K562 (cell line): ENCODE measurements around the gene APCDD1L. TPM values are rescaled to one million over a fixed set of nuclear protein-coding genes. Genes with fewer than 3 reads are reported as not detected.

Source experiments
- ATAC-seq: fragments of 200-7000 bp; cut with Tn5 transposase; 3 replicates; pipeline ENCODE4 v1.9.1; 2020; ENCODE audit warnings: moderate library complexity
- BruUV-seq: library from RNA; stranded (reverse); fragments of 400-500 nt; replicated peaks from 2 replicates; lab custom pipeline; 2021; lab: Mats Ljungman, UMichigan
- CTCF ChIA-PET: fragments of 300-600 bp; formaldehyde crosslinking; extraction: SDS; loops from one replicate; lab custom pipeline; 2021; ENCODE audit warnings: low intra/inter-chr PET ratio; lab: Yijun Ruan, JAX
- POLR2A ChIA-PET: fragments of 300-600, 350-650 bp; sonication (Branson Sonifier 250); formaldehyde crosslinking; extraction: SDS; loops from one replicate; lab custom pipeline; 2021; ENCODE audit warnings: antibody characterized with exemption, inconsistent platforms; lab: Yijun Ruan, JAX
- DNase-seq, 4 experiments: peaks; one replicate each; pipeline versions ENCODE4 v3.0.0 to v3.0.0-alpha.2; 2011 to 2018; ENCODE audit warnings: low spot score in 3 of 4, mixed read lengths in 3 of 4; ENCODE audit errors: extremely low read depth in 1 of 4
- FAIRE-seq: peaks from 2 replicates; lab custom pipeline; 2011; peaks lifted over from hg19 to GRCh38; lab: Jason Lieb, UNC
- H2AFZ ChIP-seq: 2 replicates; pipeline ENCODE4 v1.6.0; 2011; ENCODE audit warnings: low read depth, low read length, control low read depth, inconsistent platforms
- H3K27ac ChIP-seq: fragments of 200-600 bp; 3 replicates; pipeline ENCODE4 v1.8.0; 2011; ENCODE audit warnings: low read depth, mild to moderate bottlenecking, control low read depth, inconsistent platforms, low read length, moderate library complexity, mixed read lengths; ENCODE audit errors: extremely low read depth
- H3K27me3 ChIP-seq, 2 experiments: fragments of 300-600 bp in 1 of 2; 2 replicates in 1 of 2; 3 replicates in 1 of 2; pipeline versions ENCODE4 v1.6.0 to v1.8.0; 2011; ENCODE audit warnings: inconsistent platforms in 2 of 2, low read length in 2 of 2, mild to moderate bottlenecking in 1 of 2, mixed read lengths in 1 of 2, moderate library complexity in 1 of 2; ENCODE audit not compliant: control insufficient read depth in 2 of 2, insufficient read depth in 2 of 2
- H3K36me3 ChIP-seq: fragments of 300-600 bp; 3 replicates; pipeline ENCODE4 v1.8.0; 2011; ENCODE audit warnings: mild to moderate bottlenecking, low read length, inconsistent platforms; ENCODE audit not compliant: control insufficient read depth, insufficient read depth
- H3K4me1 ChIP-seq, 2 experiments: fragments of 200-600 bp in 1 of 2; replicated peaks in 1 of 2; 2 replicates in 1 of 2; 3 replicates in 1 of 2; pipeline versions ENCODE4 v1.5.1 to v1.8.0; 2011; ENCODE audit warnings: inconsistent platforms in 2 of 2, low read length in 2 of 2, mild to moderate bottlenecking in 1 of 2, mixed read lengths in 1 of 2, moderate library complexity in 1 of 2; ENCODE audit not compliant: control insufficient read depth in 2 of 2, insufficient read depth in 2 of 2
- H3K4me2 ChIP-seq: 2 replicates; pipeline ENCODE4 v1.6.1; 2011; ENCODE audit warnings: low read length, control low read depth, inconsistent platforms, mixed read lengths; ENCODE audit not compliant: insufficient read depth
- H3K4me3 ChIP-seq: fragments of 200-600 bp; sonication (generic), shearing (Covaris generic); 2 replicates; pipeline ENCODE4 v1.5.1; 2016; ENCODE audit warnings: control low read depth, inconsistent platforms
- H3K79me2 ChIP-seq: fragments of 200-600 bp; 3 replicates; pipeline ENCODE4 v1.8.0; 2011; ENCODE audit warnings: low read length, inconsistent platforms; ENCODE audit not compliant: control insufficient read depth, insufficient read depth
- H3K9ac ChIP-seq, 2 experiments: 2 replicates each; pipeline versions ENCODE4 v1.6.0 to v1.6.1; 2011; ENCODE audit warnings: low read depth in 2 of 2, low read length in 2 of 2, control low read depth in 1 of 2, inconsistent platforms in 1 of 2, mild to moderate bottlenecking in 1 of 2, mixed read lengths in 1 of 2; ENCODE audit not compliant: insufficient read depth in 1 of 2
- H3K9me1 ChIP-seq: one replicate; pipeline ENCODE4 v1.6.0; 2011; ENCODE audit warnings: inconsistent platforms, mild to moderate bottlenecking, low read length, moderate library complexity; ENCODE audit not compliant: control insufficient read depth, insufficient read depth
- H3K9me3 ChIP-seq: replicated peaks from 2 replicates; pipeline ENCODE4 v1.5.1; 2011; ENCODE audit warnings: low read depth, low read length, inconsistent platforms; ENCODE audit not compliant: control insufficient read depth, insufficient read depth
- H4K20me1 ChIP-seq: replicated peaks from 2 replicates; pipeline ENCODE4 v1.6.1; 2011; ENCODE audit warnings: low read length, inconsistent platforms, mixed read lengths; ENCODE audit not compliant: control insufficient read depth, insufficient read depth
- BCOR ChIP-seq: fragments of 450-650 bp; IDR thresholded peaks from 2 replicates; pipeline ENCODE4 v1.6.1; 2016
- E2F3 ChIP-seq: fragments of 250-450 bp; sonication (Bioruptor Pico); IDR thresholded peaks from 2 replicates; pipeline ENCODE4 v1.4.0; 2020; ENCODE audit warnings: mild to moderate bottlenecking
- HMG20A ChIP-seq: fragments of 450-650 bp; formaldehyde crosslinking; conservative IDR thresholded peaks from 2 replicates; pipeline ENCODE4 v1.4.0; 2020; ENCODE audit warnings: mild to moderate bottlenecking, mixed read lengths
- KLF13 ChIP-seq: fragments of 450-650 bp; IDR thresholded peaks from 2 replicates; pipeline ENCODE4 v1.6.1; 2016; ENCODE audit warnings: missing genetic modification characterization, low read depth, mild to moderate bottlenecking, missing compliant biosample characterization, moderate library complexity, borderline replicate concordance
- MCM3 ChIP-seq: fragments of 450-650 bp; IDR thresholded peaks from 2 replicates; pipeline ENCODE4 v1.6.1; 2016
- NELFE ChIP-seq: IDR thresholded peaks from 2 replicates; pipeline ENCODE4 v1.6.1; 2011; ENCODE audit warnings: mild to moderate bottlenecking; ENCODE audit not compliant: insufficient read depth, insufficient read length
- NFE2L1 ChIP-seq: fragments of 450-650 bp; IDR thresholded peaks from 2 replicates; pipeline ENCODE4 v1.6.1; 2016; ENCODE audit warnings: missing genetic modification characterization, low read depth, mild to moderate bottlenecking, missing compliant biosample characterization, moderate library complexity, borderline replicate concordance
- NFRKB ChIP-seq: fragments of 450-650 bp; IDR thresholded peaks from 2 replicates; pipeline ENCODE4 v1.6.1; 2016; ENCODE audit warnings: low read depth
- NRF1 ChIP-seq, 2 experiments: fragments of 450-650 bp; IDR thresholded peaks in 1 of 2; conservative IDR thresholded peaks in 1 of 2; 2 replicates each; pipeline ENCODE4 v1.6.1; 2014; ENCODE audit warnings: mild to moderate bottlenecking in 2 of 2
- RCOR1 ChIP-seq, 2 experiments: IDR thresholded peaks; 2 replicates each; pipeline ENCODE4 v1.6.1; 2012; ENCODE audit warnings: low read depth in 2 of 2, low read length in 2 of 2, borderline replicate concordance in 1 of 2, improper control_type of control experiment in 1 of 2
- YY1 ChIP-seq, 3 experiments: IDR thresholded peaks; 2 replicates each; pipeline ENCODE4 v1.6.1; 2011; ENCODE audit warnings: low read length in 2 of 3, mild to moderate bottlenecking in 2 of 3, moderate library complexity in 2 of 3, borderline replicate concordance in 1 of 3, control low read depth in 1 of 3, low read depth in 1 of 3; ENCODE audit not compliant: insufficient read depth in 3 of 3, insufficient replicate concordance in 2 of 3, control insufficient read depth in 1 of 3, insufficient read length in 1 of 3; ENCODE audit errors: extremely low read depth in 1 of 3
- ZBTB11 ChIP-seq, 3 experiments: fragments of 200-800 bp in 1 of 3; fragments of 250-450 bp in 1 of 3; fragments of 450-650 bp in 1 of 3; sonication (Bioruptor Pico) in 1 of 3; sonication (Bioruptor generic) in 1 of 3; formaldehyde crosslinking in 1 of 3; IDR thresholded peaks; 2 replicates each; pipeline versions ENCODE4 v1.6.1 to v1.8.0; 2016 to 2022; ENCODE audit warnings: mild to moderate bottlenecking in 2 of 3, missing genetic modification characterization in 2 of 3, missing compliant biosample characterization in 1 of 3, moderate library complexity in 1 of 3
- ZNF124 ChIP-seq: sonication (generic); formaldehyde crosslinking; IDR thresholded peaks from 2 replicates; pipeline ENCODE4 v1.8.1; 2022; ENCODE audit warnings: missing genetic modification reagents
- ZNF431 ChIP-seq: sonication (generic); formaldehyde crosslinking; IDR thresholded peaks from 2 replicates; pipeline ENCODE4 v1.8.0; 2022; ENCODE audit warnings: mild to moderate bottlenecking, missing genetic modification reagents
- ZNF75A ChIP-seq: fragments of 450-650 bp; formaldehyde crosslinking; IDR thresholded peaks from 2 replicates; pipeline ENCODE4 v1.4.0; 2020; ENCODE audit warnings: mild to moderate bottlenecking
- WGBS: fragments of 100-300 bp; shearing (Covaris generic); methylation state at CpG from one replicate; pipeline ENCODE4 v1.1.6; 2016; ENCODE audit warnings: low coverage, mixed read lengths; ENCODE audit not compliant: insufficient coverage; ENCODE audit errors: missing lambda C conversion rate; 5-methylcytosine and 5-hydroxymethylcytosine counted together
- in situ Hi-C: fragments of 300-500 bp; cut with MboI; formaldehyde crosslinking; loops from 4 replicates; pipeline ENCODE4 v1.15.0; 2018; ENCODE audit warnings: inconsistent platforms, mixed read lengths
- intact Hi-C: fragments of 100-400 bp; cut with micrococcal nuclease; formaldehyde crosslinking; loops from 2 replicates; pipeline ENCODE4 v1.14.2; 2022
- polyA plus RNA-seq, 8 experiments: library from polyadenylated mRNA; depleted of rRNA in 4 of 8; stranded (reverse) in 5 of 8; unstranded in 3 of 8; fragments of >200 nt; fragmentation: Nextera tagmentation in 2 of 8; fragmentation: Illumina TruSeq in 1 of 8; extraction: Ambion mirVana in 2 of 8; extraction: Trizol in 1 of 8; gene quantifications; 2 replicates each; pipeline versions ENCODE4 v1.2.1 to v1.2.3, GENCODE V29; 2011 to 2014; ENCODE audit warnings: inconsistent platforms in 1 of 8, missing spikeins in 1 of 8
- total RNA-seq, 7 experiments: library from RNA; depleted of rRNA in 6 of 7; stranded (reverse); fragments of >200 nt in 6 of 7; fragmentation: Illumina TruSeq in 2 of 7; extraction: Trizol in 2 of 7; gene quantifications; 2 replicates each; pipeline versions ENCODE4 v1.2.1 to v1.2.3, GENCODE V29; 2011 to 2021; ENCODE audit warnings: low replicate concordance in 1 of 7
- TF ChIP-seq, protein P1 (sequence below): fragments of 450-650 bp; IDR thresholded peaks from 2 replicates; pipeline ENCODE4 v1.6.1; 2016; ENCODE audit warnings: borderline replicate concordance

APCDD1L gene
- total and polyA plus RNA-seq, 9 of the 15 experiments (the other 6 are each of a cell fraction or from before 2014, with no cell fraction given): not detected

DNA sequence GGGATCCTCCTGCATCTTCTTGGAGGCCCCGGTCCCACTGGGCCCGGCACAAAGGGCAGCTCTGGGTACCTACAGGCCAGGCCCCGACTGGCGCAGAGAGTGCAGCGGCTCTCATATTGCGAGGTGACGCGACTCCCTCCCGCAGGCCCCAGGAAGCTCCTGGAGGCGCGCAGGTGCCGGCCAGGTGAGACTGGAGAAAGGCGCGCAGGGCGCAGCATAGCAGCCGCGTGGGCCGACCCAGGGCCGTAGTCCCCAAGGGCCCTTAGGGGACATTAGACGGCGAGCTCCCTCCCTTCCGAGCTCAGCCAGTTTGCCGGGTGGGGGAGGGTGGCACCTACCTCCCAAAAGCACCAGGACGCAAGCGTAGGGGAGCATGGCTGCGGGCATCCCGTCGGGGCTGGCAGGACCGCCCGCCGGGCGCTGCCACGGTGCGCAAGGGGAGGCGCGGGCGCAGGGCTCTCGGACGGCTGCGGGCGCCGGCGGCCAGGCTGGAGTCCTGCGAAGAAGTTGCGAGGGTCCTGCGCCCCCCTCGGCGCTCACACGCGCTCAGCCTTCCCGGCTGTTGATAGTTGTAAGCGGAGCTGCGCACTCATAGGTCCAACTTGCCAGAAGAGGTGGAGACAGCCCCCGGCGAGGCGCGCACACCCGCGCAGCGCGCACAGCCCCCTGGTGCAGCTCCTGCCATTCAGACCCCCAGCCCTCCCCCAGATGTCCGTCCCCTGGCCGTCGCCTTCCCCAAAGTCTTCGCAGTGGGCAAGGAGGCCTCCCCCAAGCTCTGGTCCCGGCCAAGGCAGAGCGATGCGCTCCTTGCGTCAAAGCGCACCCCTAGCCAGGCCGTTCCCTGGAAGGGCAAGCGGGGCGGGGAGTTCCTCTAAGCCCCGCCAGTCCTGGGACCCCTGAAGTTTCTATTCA, 622 bp downstream of the APCDD1L start:
- H3K9me3 ChIP-seq: no peaks in the 10 kb centered on the region
- intact Hi-C loops (no loop called here), in situ Hi-C loops (no loop called here)
- no peaks in the 10 kb centered on the region for H4K20me1 ChIP-seq
- H3K79me2 ChIP-seq: no peaks in the 10 kb centered on the region
- no peaks in the 10 kb centered on the region for H3K9me1 ChIP-seq
- 22% methylated on average over 51 of the region's 74 CpGs for WGBS
- no peak overlapping the region for H3K4me2 ChIP-seq
- H2AFZ ChIP-seq: no peak overlapping the region
- H3K36me3 ChIP-seq: no peaks in the 10 kb centered on the region
- H3K9ac ChIP-seq: no peak overlapping the region
- ChIA-PET POLR2A (interaction anchor here (0.6 kb wide), 1 partner anchor 158 kb away, joined by 3 read pairs; no protein-coding TSS in a partner anchor), CTCF (no interaction called here)
- DNase-seq: no peak
- no peak overlapping the region for H3K27ac ChIP-seq
- BruUV-seq: no TSS peak
- no peak for ATAC-seq
- H3K4me3 ChIP-seq: no peak overlapping the region
- H3K4me1 ChIP-seq: peaks cover 0 to 15% of the 10 kb centered on the region in 2 experiments; a peak in 2 of 5 replicates
- H3K27me3 ChIP-seq: peaks cover 29 to 77% of the 10 kb centered on the region in 2 experiments; a peak in 4 of 5 replicates
- no peak for FAIRE-seq
- no peak for TF ChIP-seq YY1 (IDR thresholded peaks at IDR 0.05; ENCODE audit: borderline replicate concordance in 1 of 3, control insufficient read depth in 1 of 3, extremely low read depth in 1 of 3, insufficient read depth in 3 of 3, insufficient read length in 1 of 3, insufficient replicate concordance in 2 of 3, low read depth in 1 of 3, low read length in 2 of 3)
- TF ChIP-seq RCOR1 (IDR thresholded peaks at IDR 0.05; ENCODE audit: borderline replicate concordance in 1 of 2, low read depth in 2 of 2, low read length in 2 of 2): no peak
- no peak for TF ChIP-seq KLF13 (tag)
- no peak for TF ChIP-seq ZNF75A (CRISPR knock-in tag)
- no peak for TF ChIP-seq ZBTB11 (CRISPR knock-in tag; IDR thresholded peaks at IDR 0.05)
- no peak for TF ChIP-seq ZNF431
- no peak for TF ChIP-seq ZNF124 (CRISPR knock-in tag)
- TF ChIP-seq BCOR: no peak
- no peak for TF ChIP-seq E2F3 (CRISPR knock-in tag)
- no peak for TF ChIP-seq NFRKB
- TF ChIP-seq MCM3: no peak
- TF ChIP-seq, protein P1, sequence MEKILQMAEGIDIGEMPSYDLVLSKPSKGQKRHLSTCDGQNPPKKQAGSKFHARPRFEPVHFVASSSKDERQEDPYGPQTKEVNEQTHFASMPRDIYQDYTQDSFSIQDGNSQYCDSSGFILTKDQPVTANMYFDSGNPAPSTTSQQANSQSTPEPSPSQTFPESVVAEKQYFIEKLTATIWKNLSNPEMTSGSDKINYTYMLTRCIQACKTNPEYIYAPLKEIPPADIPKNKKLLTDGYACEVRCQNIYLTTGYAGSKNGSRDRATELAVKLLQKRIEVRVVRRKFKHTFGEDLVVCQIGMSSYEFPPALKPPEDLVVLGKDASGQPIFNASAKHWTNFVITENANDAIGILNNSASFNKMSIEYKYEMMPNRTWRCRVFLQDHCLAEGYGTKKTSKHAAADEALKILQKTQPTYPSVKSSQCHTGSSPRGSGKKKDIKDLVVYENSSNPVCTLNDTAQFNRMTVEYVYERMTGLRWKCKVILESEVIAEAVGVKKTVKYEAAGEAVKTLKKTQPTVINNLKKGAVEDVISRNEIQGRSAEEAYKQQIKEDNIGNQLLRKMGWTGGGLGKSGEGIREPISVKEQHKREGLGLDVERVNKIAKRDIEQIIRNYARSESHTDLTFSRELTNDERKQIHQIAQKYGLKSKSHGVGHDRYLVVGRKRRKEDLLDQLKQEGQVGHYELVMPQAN: no peak
- TF ChIP-seq NFE2L1 (tag): no peak
- no peak for TF ChIP-seq NRF1 (conservative IDR thresholded peaks at IDR 0.05 in 1 of 2, IDR thresholded peaks at IDR 0.05 in 1 of 2)
- no peak for TF ChIP-seq NELFE
- no peak for TF ChIP-seq HMG20A (CRISPR knock-in tag)
